HUDEP-2 (cell line): ENCODE data around the gene RNF166.

Experiments
- DNase-seq, 76 experiments: peaks; one replicate each; lab custom pipeline; 2025; ENCODE audit not compliant: unreplicated experiment in 76 of 76; lab: John Stamatoyannopoulos, UW

RNF166 gene

GRCh38 chr16:88712362-88712979, 6.3 kb upstream of the RNF166 start:
- no peak for DNase-seq

- DNase-seq, result no peak
Observed at GRCh38 chr16:88711750-88712340, 5.6 kb upstream of the RNF166 start.

GRCh38 chr16:88710556-88710955, 4.3 kb upstream of the RNF166 start:
- DNase-seq, result no peak

GRCh38 chr16:88706965-88707826, 988 bp upstream of the RNF166 start:
- DNase-seq, result peak in 9 of 76 experiments; percentile 5 to 37 (median 21)

- DNase-seq, result peak in 2 of 76 experiments; percentile 11 to 33
Observed at GRCh38 chr16:88705801-88706228, 393 bp downstream of the RNF166 start.

- DNase-seq, result peak in 3 of 76 experiments; percentile 12 to 32 (median 21)
Observed at GRCh38 chr16:88705076-88705684, 1.0 kb downstream of the RNF166 start.

GRCh38 chr16:88703486-88704309, 2.5 kb downstream of the RNF166 start:
- DNase-seq, result no peak

GRCh38 chr16:88702371-88703210, 3.6 kb downstream of the RNF166 start:
- no peak for DNase-seq

- DNase-seq, result no peak
Observed at GRCh38 chr16:88701581-88702370, 4.4 kb downstream of the RNF166 start.

- DNase-seq, result peak in 57 of 76 experiments; percentile 8 to 80 (median 53)
Observed at GRCh38 chr16:88700636-88701482, 5.3 kb downstream of the RNF166 start.

- DNase-seq, result no peak
Observed at GRCh38 chr16:88700322-88700635, 5.9 kb downstream of the RNF166 start.

GRCh38 chr16:88699180-88699579, 7.0 kb downstream of the RNF166 start:
- DNase-seq, result no peak

GRCh38 chr16:88698646-88699045, 7.6 kb downstream of the RNF166 start:
- no peak for DNase-seq

- DNase-seq, result no peak
Observed at GRCh38 chr16:88697831-88698615, 8.2 kb downstream of the RNF166 start.

GRCh38 chr16:88697116-88697830, 8.9 kb downstream of the RNF166 start:
- DNase-seq, result no peak

GRCh38 chr16:88696441-88696840, 9.8 kb downstream of the RNF166 start:
- no peak for DNase-seq
